Ascending aorta (tissue), 2 donors: ENCODE measurements around the gene ZBED4. TPM values are rescaled to one million over a fixed set of nuclear protein-coding genes. Genes with fewer than 3 reads are reported as not detected.

Experiments
- DNase-seq, 2 donors: peaks; one replicate each; pipeline ENCODE4 v3.0.0-alpha.2; 2019; ENCODE audit warnings: low spot score in 2 of 2
- H3K27ac ChIP-seq, 2 donors: fragments of 200-600 bp; sonication (generic); one replicate each; pipeline ENCODE4 v1.5.1; 2016 to 2017; ENCODE audit warnings: mild to moderate bottlenecking in 1 of 2
- H3K27me3 ChIP-seq: fragments of 200-600 bp; sonication (generic); one replicate; pipeline ENCODE4 v1.5.1; 2017
- H3K36me3 ChIP-seq, 2 donors: fragments of 200-600 bp; sonication (generic); one replicate each; pipeline ENCODE4 v1.5.1; 2016
- H3K4me1 ChIP-seq, 2 donors: fragments of 200-600 bp; sonication (generic); one replicate each; pipeline ENCODE4 v1.5.1; 2016 to 2017; ENCODE audit warnings: mild to moderate bottlenecking in 1 of 2
- H3K4me3 ChIP-seq, 2 donors: fragments of 200-600 bp; sonication (generic); one replicate each; pipeline ENCODE4 v1.5.1; 2016 to 2017; ENCODE audit warnings: mild to moderate bottlenecking in 1 of 2
- H3K9me3 ChIP-seq, 2 donors: fragments of 200-600 bp; sonication (generic); one replicate each; pipeline ENCODE4 v1.5.1; 2016
- CTCF ChIP-seq, 3 experiments: fragments of 200-600 bp in 2 of 3; fragments of 450-650 bp in 1 of 3; sonication (generic) in 2 of 3; IDR thresholded peaks; one replicate each; pipeline ENCODE4 v1.5.1; 2016 to 2019; ENCODE audit warnings: antibody characterized with exemption in 3 of 3, mild to moderate bottlenecking in 1 of 3, moderate library complexity in 1 of 3
- intact Hi-C: fragments of 100-400 bp; cut with DNase I; formaldehyde crosslinking; loops from one replicate; pipeline ENCODE4 v1.15.1; 2023
- total RNA-seq: library from RNA; depleted of rRNA; stranded (reverse); fragments of >200 nt; gene quantifications from one replicate; pipeline ENCODE4 v1.1.0, GENCODE V29; 2016

Gene ZBED4
- total RNA-seq, 1 donor from 2014 or later: 10.1 TPM

- Histone ChIP-seq H3K27ac (no peak overlapping the region), H3K9me3 (no peaks in the 10 kb centered on the region), H3K4me1 (peaks cover 0 to 14% of the 10 kb centered on the region in 2 donors), H3K4me3 (no peak overlapping the region), H3K36me3 (peaks cover 0 to 4% of the 10 kb centered on the region in 2 donors), H3K27me3 (no peaks in the 10 kb centered on the region)
- intact Hi-C loops: no loop called here
- TF ChIP-seq CTCF (IDR thresholded peaks at IDR 0.05): no peak
- DNase-seq: no peak
Measured at GRCh38 chr22:49856343-49856742, 2.7 kb downstream of the ZBED4 start.

GRCh38 chr22:49856766-49857618 lies 3.3 kb downstream of the ZBED4 start:
- H3K27me3 ChIP-seq: no peaks in the 10 kb centered on the region
- no peak for DNase-seq
- TF ChIP-seq CTCF (IDR thresholded peaks at IDR 0.05): no peak
- peaks cover 0 to 4% of the 10 kb centered on the region in 2 donors for H3K36me3 ChIP-seq
- intact Hi-C loops: no loop called here
- peaks cover 0 to 14% of the 10 kb centered on the region in 2 donors for H3K4me1 ChIP-seq
- no peak overlapping the region for H3K27ac ChIP-seq
- no peak overlapping the region for H3K4me3 ChIP-seq
- no peaks in the 10 kb centered on the region for H3K9me3 ChIP-seq

GRCh38 chr22:49858827-49859226 lies 5.2 kb downstream of the ZBED4 start:
- H3K4me3 ChIP-seq: no peak overlapping the region
- intact Hi-C loops: no loop called here
- H3K27ac ChIP-seq: no peak overlapping the region
- DNase-seq: no peak
- no peaks in the 10 kb centered on the region for H3K27me3 ChIP-seq
- H3K36me3 ChIP-seq: peaks cover 0 to 4% of the 10 kb centered on the region in 2 donors
- H3K9me3 ChIP-seq: peaks cover 0 to 3% of the 10 kb centered on the region in 2 donors
- no peak for TF ChIP-seq CTCF (IDR thresholded peaks at IDR 0.05)
- peaks cover 0 to 11% of the 10 kb centered on the region in 2 donors for H3K4me1 ChIP-seq

GRCh38 chr22:49861642-49862495 lies 8.2 kb downstream of the ZBED4 start:
- intact Hi-C loops: no loop called here
- peaks cover 0 to 4% of the 10 kb centered on the region in 2 donors for H3K36me3 ChIP-seq
- H3K4me3 ChIP-seq: no peak overlapping the region
- no peak for TF ChIP-seq CTCF (IDR thresholded peaks at IDR 0.05)
- no peak overlapping the region for H3K27ac ChIP-seq
- H3K4me1 ChIP-seq: no peaks in the 10 kb centered on the region
- DNase-seq: no peak
- peaks cover 10 to 24% of the 10 kb centered on the region in 2 donors for H3K9me3 ChIP-seq
- H3K27me3 ChIP-seq: no peaks in the 10 kb centered on the region

GRCh38 chr22:49862496-49862776 lies 8.8 kb downstream of the ZBED4 start:
- no peak for DNase-seq
- Histone ChIP-seq H3K4me3 (no peak overlapping the region), H3K9me3 (peaks cover 10 to 30% of the 10 kb centered on the region in 2 donors), H3K36me3 (peaks cover 0 to 7% of the 10 kb centered on the region in 2 donors), H3K4me1 (no peaks in the 10 kb centered on the region), H3K27me3 (no peaks in the 10 kb centered on the region), H3K27ac (no peak overlapping the region)
- TF ChIP-seq CTCF (IDR thresholded peaks at IDR 0.05): no peak
- intact Hi-C loops: no loop called here
